NT2/D1 (cell line): Measurements from ENCODE around the gene TIPARP.

ENCODE experiments used
- SUZ12 ChIP-seq: IDR thresholded peaks from 2 replicates; pipeline ENCODE4 v1.6.1; 2011; ENCODE audit not compliant: insufficient read length, insufficient read depth; ENCODE audit errors: extremely low read depth
- YY1 ChIP-seq: IDR thresholded peaks from 2 replicates; pipeline ENCODE4 v1.6.1; 2011; ENCODE audit not compliant: insufficient read length, insufficient read depth

DNA sequence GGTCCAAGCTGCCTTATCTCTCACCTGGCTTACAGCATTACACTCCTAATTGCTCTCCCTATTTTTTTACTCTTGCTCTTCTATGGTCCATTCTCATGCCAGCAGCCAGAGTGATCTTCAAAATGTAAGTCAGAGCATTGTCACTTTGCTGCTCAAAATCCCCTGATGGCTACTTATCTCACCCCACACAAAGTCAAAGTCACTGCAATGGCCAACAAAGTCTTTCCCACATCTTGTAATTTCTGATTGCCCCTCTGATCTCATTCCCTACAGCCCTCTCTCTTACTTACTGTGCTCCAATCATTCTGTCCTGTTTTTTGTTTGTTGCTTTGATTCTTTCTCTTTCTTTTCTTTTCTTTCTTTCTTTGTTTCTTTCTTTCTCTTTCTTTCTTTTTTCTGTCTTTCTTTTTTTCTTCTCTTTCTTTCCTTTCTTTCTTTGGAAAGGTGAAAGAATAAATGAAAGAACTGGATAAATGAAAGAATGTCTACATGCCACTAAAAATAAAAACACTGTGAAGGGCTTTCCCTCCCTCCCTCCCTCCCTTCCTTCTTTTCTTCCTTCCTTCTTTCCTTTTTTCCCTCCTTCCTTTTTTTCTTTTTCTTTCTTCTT, 34.9 kb upstream of the TIPARP start:
- TF ChIP-seq SUZ12 (no peak), YY1 (no peak)
